PC-3 (cell line): Measurements from ENCODE around the gene SCN1B.

ENCODE experiments used
- CTCF ChIP-seq: fragments of 300-600 bp; sonication (generic); conservative IDR thresholded peaks from 2 replicates; pipeline ENCODE4 v1.5.1; 2017; ENCODE audit warnings: antibody characterized with exemption, low read depth, mild to moderate bottlenecking, low read length
- EZH2 ChIP-seq: fragments of 300-600 bp; sonication (generic); IDR thresholded peaks from one replicate; pipeline ENCODE4 v1.6.1; 2017; ENCODE audit warnings: antibody characterized with exemption, mild to moderate bottlenecking, low read length; ENCODE audit not compliant: unreplicated experiment
- EZH2phosphoT487 ChIP-seq: fragments of 300-600 bp; sonication (generic); IDR thresholded peaks from 2 replicates; pipeline ENCODE4 v1.6.1; 2018; ENCODE audit warnings: mild to moderate bottlenecking, antibody characterized with exemption, low read length, borderline replicate concordance

- TF ChIP-seq CTCF (no peak), EZH2 (no peak), EZH2phosphoT487 (no peak)
Observed at GRCh38 chr19:35052599-35053190, 22.4 kb downstream of the SCN1B start.
